Measurements from ENCODE around the gene CIB4. TPM values are rescaled to one million over a fixed set of nuclear protein-coding genes. Genes with fewer than 3 reads are reported as not detected.

Gene CIB4
- total and polyA plus RNA-seq, 2 of the 13 experiments (the other 11 are each of a cell fraction or from before 2014, with no cell fraction given) = not detected

DNA sequence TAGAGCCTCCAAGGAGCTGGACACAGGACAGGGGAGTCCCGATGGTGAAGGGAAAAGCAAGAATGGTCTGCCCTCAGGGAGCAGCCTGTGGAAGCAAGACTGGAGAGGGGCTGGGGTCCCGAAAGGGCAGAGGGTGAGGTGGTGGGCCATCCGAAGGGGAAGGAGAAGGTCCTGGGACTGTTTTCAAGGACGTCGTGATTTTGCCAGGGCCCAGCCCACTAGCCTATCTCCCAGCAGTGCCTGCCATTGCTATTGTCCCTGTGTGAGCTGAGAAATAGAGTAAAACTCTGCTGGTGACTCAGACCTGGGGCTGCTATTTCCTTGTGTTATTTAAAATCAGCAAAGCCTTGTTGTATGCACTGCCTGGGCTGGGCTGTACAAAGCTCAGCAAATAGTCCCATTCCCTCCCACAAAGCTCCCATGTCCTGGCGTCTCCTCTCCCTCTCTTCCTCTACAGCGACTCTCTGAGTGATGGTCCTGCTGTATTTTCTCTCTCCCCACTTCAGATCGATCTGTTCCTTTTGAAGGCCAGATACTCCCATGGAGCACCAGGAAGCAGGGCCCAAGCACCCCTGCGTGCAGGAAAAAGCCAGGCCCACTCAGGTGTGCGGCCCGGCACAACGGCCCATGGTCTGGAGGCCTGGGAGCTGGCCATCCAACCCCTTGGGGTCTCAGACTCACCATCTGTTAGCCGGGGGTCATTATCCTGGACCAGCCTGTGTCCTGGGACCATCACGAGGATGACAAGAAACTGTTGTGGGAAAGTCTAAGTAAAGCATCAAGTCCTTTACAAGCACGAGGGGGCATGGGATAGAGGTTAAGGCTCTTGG is 98.3 kb downstream of the CIB4 start:
- ATAC-seq = no peak; the same call in 2 of the 3 replicates
- FAIRE-seq = no peak
- ChIA-PET POLR2A (no interaction called here), CTCF (ENCODE audit: low intra/inter-chr PET ratio, low total read pairs) (no interaction called here)
- 22% methylated on average over 14 of the region's 15 CpGs for WGBS (ENCODE audit: low lambda C conversion rate)
- H3K79me2 ChIP-seq (ENCODE audit: insufficient read depth, low read length) = no peaks in the 10 kb centered on the region
- H3K27me3 ChIP-seq (ENCODE audit: control insufficient read depth in 1 of 2, insufficient read depth in 2 of 2, low read length in 2 of 2) = peaks cover 4 to 39% of the 10 kb centered on the region in 2 experiments
- H3K4me3 ChIP-seq (replicated peaks in 1 of 3; ENCODE audit: insufficient read depth in 1 of 3, low read depth in 2 of 3, low read length in 3 of 3) = no peak overlapping the region
- no peaks in the 10 kb centered on the region for H4K20me1 ChIP-seq (ENCODE audit: insufficient read depth, low read length)
- intact Hi-C loops (cut with micrococcal nuclease; ENCODE audit: unreplicated experiment) = no loop called here
- DNase-seq (ENCODE audit: low spot score) = no peak
- H3K4me1 ChIP-seq (ENCODE audit: insufficient read depth, low read length) = no peaks in the 10 kb centered on the region
- no TSS peak for BruUV-seq (replicated peaks)
- H3K27ac ChIP-seq (ENCODE audit: extremely low read length, insufficient read depth, low read length) = no peak overlapping the region
- no peak overlapping the region for H3K9ac ChIP-seq (ENCODE audit: insufficient read depth, low read depth, low read length)
- H3K36me3 ChIP-seq (replicated peaks in 1 of 2; ENCODE audit: control insufficient read depth in 1 of 2, insufficient read depth in 2 of 2, low read length in 2 of 2) = no peaks in the 10 kb centered on the region
- H3K4me2 ChIP-seq (ENCODE audit: low read depth, low read length) = no peak overlapping the region
- H2AFZ ChIP-seq (ENCODE audit: low read length) = no peak overlapping the region
- H3K9me3 ChIP-seq (ENCODE audit: low read length) = no peaks in the 10 kb centered on the region
- in situ Hi-C loops (cut with HindIII; ENCODE audit: extremely low pct_ligation_motif_present, low pct_unique_long_range_greater_than_20kb) = no loop called here
- TF ChIP-seq ZBTB21 (CRISPR knock-in tag; IDR thresholded peaks at IDR 0.05) (no peak), ZNF260 (CRISPR knock-in tag; IDR thresholded peaks at IDR 0.05; ENCODE audit: borderline replicate concordance, low read depth) (no peak), ZNF7 (CRISPR knock-in tag; IDR thresholded peaks at IDR 0.05) (no peak), TGIF2 (CRISPR knock-in tag; IDR thresholded peaks at IDR 0.05) (no peak), PPARG (CRISPR knock-in tag; conservative IDR thresholded peaks at IDR 0.05) (no peak), ZNF441 (CRISPR knock-in tag; IDR thresholded peaks at IDR 0.05; ENCODE audit: borderline replicate concordance) (no peak), KAT2B (IDR thresholded peaks at IDR 0.05; ENCODE audit: borderline replicate concordance, low read depth, low read length) (no peak)
- TF ChIP-seq, protein P1, sequence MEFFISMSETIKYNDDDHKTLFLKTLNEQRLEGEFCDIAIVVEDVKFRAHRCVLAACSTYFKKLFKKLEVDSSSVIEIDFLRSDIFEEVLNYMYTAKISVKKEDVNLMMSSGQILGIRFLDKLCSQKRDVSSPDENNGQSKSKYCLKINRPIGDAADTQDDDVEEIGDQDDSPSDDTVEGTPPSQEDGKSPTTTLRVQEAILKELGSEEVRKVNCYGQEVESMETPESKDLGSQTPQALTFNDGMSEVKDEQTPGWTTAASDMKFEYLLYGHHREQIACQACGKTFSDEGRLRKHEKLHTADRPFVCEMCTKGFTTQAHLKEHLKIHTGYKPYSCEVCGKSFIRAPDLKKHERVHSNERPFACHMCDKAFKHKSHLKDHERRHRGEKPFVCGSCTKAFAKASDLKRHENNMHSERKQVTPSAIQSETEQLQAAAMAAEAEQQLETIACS (CRISPR knock-in tag; IDR thresholded peaks at IDR 0.05) = no peak
- TF ChIP-seq, protein P2, sequence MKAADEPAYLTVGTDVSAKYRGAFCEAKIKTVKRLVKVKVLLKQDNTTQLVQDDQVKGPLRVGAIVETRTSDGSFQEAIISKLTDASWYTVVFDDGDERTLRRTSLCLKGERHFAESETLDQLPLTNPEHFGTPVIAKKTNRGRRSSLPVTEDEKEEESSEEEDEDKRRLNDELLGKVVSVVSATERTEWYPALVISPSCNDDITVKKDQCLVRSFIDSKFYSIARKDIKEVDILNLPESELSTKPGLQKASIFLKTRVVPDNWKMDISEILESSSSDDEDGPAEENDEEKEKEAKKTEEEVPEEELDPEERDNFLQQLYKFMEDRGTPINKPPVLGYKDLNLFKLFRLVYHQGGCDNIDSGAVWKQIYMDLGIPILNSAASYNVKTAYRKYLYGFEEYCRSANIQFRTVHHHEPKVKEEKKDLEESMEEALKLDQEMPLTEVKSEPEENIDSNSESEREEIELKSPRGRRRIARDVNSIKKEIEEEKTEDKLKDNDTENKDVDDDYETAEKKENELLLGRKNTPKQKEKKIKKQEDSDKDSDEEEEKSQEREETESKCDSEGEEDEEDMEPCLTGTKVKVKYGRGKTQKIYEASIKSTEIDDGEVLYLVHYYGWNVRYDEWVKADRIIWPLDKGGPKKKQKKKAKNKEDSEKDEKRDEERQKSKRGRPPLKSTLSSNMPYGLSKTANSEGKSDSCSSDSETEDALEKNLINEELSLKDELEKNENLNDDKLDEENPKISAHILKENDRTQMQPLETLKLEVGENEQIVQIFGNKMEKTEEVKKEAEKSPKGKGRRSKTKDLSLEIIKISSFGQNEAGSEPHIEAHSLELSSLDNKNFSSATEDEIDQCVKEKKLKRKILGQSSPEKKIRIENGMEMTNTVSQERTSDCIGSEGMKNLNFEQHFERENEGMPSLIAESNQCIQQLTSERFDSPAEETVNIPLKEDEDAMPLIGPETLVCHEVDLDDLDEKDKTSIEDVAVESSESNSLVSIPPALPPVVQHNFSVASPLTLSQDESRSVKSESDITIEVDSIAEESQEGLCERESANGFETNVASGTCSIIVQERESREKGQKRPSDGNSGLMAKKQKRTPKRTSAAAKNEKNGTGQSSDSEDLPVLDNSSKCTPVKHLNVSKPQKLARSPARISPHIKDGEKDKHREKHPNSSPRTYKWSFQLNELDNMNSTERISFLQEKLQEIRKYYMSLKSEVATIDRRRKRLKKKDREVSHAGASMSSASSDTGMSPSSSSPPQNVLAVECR (CRISPR knock-in tag; IDR thresholded peaks at IDR 0.05; ENCODE audit: borderline replicate concordance) = no peak
- TF ChIP-seq, protein P3, sequence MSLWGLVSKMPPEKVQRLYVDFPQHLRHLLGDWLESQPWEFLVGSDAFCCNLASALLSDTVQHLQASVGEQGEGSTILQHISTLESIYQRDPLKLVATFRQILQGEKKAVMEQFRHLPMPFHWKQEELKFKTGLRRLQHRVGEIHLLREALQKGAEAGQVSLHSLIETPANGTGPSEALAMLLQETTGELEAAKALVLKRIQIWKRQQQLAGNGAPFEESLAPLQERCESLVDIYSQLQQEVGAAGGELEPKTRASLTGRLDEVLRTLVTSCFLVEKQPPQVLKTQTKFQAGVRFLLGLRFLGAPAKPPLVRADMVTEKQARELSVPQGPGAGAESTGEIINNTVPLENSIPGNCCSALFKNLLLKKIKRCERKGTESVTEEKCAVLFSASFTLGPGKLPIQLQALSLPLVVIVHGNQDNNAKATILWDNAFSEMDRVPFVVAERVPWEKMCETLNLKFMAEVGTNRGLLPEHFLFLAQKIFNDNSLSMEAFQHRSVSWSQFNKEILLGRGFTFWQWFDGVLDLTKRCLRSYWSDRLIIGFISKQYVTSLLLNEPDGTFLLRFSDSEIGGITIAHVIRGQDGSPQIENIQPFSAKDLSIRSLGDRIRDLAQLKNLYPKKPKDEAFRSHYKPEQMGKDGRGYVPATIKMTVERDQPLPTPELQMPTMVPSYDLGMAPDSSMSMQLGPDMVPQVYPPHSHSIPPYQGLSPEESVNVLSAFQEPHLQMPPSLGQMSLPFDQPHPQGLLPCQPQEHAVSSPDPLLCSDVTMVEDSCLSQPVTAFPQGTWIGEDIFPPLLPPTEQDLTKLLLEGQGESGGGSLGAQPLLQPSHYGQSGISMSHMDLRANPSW (CRISPR knock-in tag; IDR thresholded peaks at IDR 0.05; ENCODE audit: borderline replicate concordance) = no peak
- TF ChIP-seq, protein P4, sequence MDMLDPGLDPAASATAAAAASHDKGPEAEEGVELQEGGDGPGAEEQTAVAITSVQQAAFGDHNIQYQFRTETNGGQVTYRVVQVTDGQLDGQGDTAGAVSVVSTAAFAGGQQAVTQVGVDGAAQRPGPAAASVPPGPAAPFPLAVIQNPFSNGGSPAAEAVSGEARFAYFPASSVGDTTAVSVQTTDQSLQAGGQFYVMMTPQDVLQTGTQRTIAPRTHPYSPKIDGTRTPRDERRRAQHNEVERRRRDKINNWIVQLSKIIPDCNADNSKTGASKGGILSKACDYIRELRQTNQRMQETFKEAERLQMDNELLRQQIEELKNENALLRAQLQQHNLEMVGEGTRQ (IDR thresholded peaks at IDR 0.05; ENCODE audit: low read depth, low read length) = no peak
- TF ChIP-seq, protein P4 (CRISPR knock-in tag; IDR thresholded peaks at IDR 0.05; ENCODE audit: borderline replicate concordance) = no peak

All from HepG2 (cell line).